Gastroesophageal sphincter (tissue), 3 donors: ENCODE data around the gene PDE1A.

Experiments used
- EP300 ChIP-seq: sonication (generic); formaldehyde crosslinking; IDR thresholded peaks from one replicate; pipeline ENCODE4 v1.6.1; 2017; ENCODE audit warnings: antibody characterized with exemption, mild to moderate bottlenecking
- TF ChIP-seq, protein P1 (sequence below), 4 experiments: fragments of 200-600 bp in 2 of 4; fragments of 450-650 bp in 2 of 4; sonication (generic) in 1 of 4; IDR thresholded peaks; one replicate each; pipeline ENCODE4 v1.5.1; 2017 to 2019; ENCODE audit warnings: antibody characterized with exemption in 4 of 4, mild to moderate bottlenecking in 2 of 4, moderate library complexity in 2 of 4

DNA sequence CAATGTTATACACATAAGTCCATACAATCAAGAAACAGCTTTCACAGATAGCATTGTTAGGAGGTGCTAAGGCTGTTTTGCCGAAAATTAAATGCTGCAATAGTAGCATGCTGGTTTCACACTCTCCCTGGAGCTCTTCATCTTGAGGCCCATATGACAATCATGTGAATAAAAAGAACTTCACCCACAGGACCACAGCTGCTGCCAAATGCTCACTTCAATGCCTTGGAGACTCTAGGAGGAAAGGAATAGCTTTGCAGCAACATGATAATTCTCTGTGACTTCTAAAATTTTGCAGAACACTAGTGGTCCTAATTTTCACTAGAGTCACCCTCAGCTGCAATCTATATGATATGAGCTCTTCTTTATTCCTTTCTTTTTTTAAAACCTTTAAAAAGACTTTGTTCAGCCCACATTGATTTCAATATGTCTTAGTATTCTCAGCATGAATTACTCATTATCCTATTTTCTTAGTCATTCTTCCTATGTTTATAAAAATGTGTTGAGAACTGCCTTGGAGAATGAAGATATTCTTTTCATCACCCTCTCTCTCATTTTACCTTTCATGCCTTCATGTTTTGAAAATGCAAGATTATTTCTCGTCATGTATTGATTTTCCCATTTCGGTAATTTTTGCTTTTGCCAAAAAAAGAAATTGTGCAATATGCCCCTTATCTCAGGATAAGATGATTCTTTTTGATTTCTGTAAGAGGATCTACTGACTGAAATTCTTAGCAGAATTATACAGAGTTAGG is 108.2 kb downstream of the PDE1A start:
- TF ChIP-seq, protein P1, sequence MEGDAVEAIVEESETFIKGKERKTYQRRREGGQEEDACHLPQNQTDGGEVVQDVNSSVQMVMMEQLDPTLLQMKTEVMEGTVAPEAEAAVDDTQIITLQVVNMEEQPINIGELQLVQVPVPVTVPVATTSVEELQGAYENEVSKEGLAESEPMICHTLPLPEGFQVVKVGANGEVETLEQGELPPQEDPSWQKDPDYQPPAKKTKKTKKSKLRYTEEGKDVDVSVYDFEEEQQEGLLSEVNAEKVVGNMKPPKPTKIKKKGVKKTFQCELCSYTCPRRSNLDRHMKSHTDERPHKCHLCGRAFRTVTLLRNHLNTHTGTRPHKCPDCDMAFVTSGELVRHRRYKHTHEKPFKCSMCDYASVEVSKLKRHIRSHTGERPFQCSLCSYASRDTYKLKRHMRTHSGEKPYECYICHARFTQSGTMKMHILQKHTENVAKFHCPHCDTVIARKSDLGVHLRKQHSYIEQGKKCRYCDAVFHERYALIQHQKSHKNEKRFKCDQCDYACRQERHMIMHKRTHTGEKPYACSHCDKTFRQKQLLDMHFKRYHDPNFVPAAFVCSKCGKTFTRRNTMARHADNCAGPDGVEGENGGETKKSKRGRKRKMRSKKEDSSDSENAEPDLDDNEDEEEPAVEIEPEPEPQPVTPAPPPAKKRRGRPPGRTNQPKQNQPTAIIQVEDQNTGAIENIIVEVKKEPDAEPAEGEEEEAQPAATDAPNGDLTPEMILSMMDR (IDR thresholded peaks at IDR 0.05) = no peak
- no peak for TF ChIP-seq EP300
